AG09309 (cell line): ENCODE results near the gene ZNF185.

ENCODE experiments used
- DNase-seq: peaks from one replicate; pipeline ENCODE4 v3.0.0-alpha.2; 2010; ENCODE audit warnings: low read depth
- H3K4me3 ChIP-seq: 2 replicates; pipeline ENCODE4 v1.5.1; 2011; ENCODE audit warnings: mild to moderate bottlenecking, low read depth, low read length, moderate library complexity; ENCODE audit not compliant: control insufficient read depth
- TF ChIP-seq, protein P1 (sequence below): IDR thresholded peaks from 2 replicates; pipeline ENCODE4 v1.5.1; 2011; ENCODE audit warnings: mild to moderate bottlenecking, low read depth, low read length, inconsistent platforms; ENCODE audit not compliant: insufficient read depth, control insufficient read depth; ENCODE audit errors: missing control alignments

ZNF185 gene

DNA sequence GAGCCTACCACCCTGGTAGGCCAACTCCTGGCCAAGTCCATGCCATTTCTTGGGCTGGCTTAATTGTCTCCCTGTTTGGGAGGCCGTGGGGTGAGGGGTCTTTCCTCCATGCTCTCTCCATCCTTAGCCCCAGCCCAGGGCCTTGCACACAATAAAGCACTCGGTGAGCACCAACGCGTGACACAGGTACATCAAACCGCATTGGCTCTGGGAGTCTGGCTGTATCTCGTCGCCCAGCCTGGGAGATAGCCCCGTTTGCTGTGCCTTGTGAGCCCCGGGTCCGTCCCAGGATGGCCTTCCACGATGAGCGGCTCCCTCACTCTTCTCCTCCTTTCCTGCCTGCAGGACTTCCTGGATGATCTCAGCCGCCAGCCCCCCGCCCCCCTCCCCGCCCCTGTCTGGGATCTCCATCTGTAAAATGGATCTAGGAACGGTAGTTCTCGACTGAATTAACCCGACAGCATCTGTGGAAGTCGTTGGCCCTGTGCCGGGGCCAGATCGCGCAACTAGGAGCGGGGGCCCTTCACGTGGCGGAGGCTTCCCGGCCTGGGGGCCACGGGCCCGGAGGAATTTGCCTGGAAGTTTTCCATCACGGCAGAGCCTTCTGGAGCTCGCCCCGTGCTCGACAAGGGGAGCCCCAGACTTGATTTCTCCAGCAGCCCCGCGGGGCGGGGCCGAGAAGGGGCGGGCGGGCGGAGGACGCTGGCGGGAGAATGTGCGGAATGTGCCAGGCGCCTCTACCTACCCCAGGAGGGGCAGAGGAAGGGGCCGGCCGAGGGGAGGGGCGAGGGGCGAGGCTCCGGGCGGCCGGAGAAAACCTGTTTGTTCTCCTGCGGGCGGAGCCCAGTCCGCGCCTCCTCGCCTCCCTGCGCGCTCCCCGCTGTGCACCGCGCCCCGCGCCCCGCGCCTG lies at the start of gene ZNF185:
Gene ZNF185, plus strand, starts transcription at position 846 of the 910 bp plus-strand sequence. CDS start 16,423 bp downstream, outside the sequence.
- no peak for DNase-seq
- peak within 1 kb of the TSS; percentile 12 for H3K4me3 ChIP-seq
- TF ChIP-seq, protein P1, sequence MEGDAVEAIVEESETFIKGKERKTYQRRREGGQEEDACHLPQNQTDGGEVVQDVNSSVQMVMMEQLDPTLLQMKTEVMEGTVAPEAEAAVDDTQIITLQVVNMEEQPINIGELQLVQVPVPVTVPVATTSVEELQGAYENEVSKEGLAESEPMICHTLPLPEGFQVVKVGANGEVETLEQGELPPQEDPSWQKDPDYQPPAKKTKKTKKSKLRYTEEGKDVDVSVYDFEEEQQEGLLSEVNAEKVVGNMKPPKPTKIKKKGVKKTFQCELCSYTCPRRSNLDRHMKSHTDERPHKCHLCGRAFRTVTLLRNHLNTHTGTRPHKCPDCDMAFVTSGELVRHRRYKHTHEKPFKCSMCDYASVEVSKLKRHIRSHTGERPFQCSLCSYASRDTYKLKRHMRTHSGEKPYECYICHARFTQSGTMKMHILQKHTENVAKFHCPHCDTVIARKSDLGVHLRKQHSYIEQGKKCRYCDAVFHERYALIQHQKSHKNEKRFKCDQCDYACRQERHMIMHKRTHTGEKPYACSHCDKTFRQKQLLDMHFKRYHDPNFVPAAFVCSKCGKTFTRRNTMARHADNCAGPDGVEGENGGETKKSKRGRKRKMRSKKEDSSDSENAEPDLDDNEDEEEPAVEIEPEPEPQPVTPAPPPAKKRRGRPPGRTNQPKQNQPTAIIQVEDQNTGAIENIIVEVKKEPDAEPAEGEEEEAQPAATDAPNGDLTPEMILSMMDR, result no peak

DNA sequence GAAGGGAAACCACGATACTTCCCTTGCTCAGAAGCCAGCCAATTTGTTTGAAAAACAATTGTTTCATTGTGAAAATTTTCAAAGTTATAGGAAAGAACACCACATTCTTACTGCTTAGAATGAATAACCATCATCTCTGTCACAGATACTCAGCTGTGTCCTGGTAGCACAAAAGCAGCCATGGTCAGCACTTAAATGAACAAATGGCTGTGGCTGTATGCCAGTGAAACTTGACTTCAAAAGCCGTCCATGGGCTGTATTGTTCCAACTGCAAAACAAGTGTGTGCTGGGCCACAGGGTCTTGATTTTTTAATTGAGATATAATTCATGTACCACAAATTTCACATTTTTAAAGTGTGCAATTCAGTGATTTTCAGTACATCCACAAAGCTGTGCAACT lies 47.4 kb upstream of the ZNF185 start:
- TF ChIP-seq, protein P1, result no peak
- H3K4me3 ChIP-seq, result no peak overlapping the region
- no peak for DNase-seq

DNA sequence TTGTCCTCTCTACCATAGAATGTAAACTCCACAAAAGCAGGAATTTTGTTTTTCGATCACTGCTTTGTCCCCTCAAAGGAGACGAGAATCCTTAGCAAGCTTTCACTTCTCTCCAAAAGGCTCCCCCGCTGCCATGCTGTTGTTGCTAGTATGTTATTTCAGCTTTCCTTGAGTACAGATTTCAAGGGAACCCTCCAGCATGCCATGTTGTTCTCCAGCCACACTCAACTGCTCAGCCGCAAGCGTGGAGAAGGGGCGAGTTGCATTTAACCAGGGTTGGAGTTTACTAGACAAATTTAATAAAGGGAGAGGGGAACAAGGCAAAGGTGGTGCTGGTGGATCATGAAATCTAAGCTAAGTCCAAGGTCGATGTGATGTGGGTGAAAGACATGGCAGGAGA lies 43.9 kb upstream of the ZNF185 start:
- no peak for DNase-seq
- TF ChIP-seq, protein P1, result no peak
- no peak overlapping the region for H3K4me3 ChIP-seq

DNA sequence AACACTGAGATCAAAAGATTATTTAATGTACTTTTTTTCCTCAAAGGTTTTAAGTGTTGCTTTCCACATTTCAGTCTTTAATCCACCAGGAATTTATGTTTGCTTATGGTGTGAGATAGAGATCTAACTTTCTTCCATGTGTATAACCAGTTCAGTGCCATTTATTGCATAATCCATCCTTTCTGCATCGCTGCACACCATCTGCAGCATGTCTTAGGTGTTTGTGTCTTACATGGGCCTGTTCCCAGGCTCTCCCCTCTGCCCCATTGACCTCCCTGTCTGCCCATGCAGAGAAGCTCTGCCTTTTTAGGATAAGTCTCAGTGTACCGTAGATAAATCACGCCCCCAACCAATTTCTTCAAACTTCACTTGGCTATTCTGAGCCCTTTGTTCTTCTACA lies 36.8 kb upstream of the ZNF185 start:
- H3K4me3 ChIP-seq, result no peak overlapping the region
- DNase-seq, result no peak
- TF ChIP-seq, protein P1, result no peak

DNA sequence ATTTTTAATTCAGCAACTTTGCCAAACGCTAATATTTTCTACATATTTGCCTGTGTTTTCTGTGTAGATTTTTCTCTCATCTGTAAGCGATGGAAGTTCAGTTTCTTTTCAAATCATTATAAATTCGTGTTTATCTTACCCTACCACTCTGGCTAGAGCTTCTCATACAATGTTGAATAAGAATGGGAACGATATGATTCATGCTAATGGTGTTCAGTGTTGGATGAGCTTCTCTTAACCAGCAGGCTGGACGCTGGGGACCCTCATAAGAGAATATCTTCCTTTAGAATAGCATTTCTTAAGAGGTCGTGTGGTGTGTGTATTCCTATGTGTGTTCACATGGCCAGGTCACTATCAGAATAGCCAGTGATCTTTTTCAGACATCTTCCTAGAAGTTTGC lies 36.0 kb upstream of the ZNF185 start:
- DNase-seq, result no peak
- H3K4me3 ChIP-seq, result no peak overlapping the region
- TF ChIP-seq, protein P1, result no peak

DNA sequence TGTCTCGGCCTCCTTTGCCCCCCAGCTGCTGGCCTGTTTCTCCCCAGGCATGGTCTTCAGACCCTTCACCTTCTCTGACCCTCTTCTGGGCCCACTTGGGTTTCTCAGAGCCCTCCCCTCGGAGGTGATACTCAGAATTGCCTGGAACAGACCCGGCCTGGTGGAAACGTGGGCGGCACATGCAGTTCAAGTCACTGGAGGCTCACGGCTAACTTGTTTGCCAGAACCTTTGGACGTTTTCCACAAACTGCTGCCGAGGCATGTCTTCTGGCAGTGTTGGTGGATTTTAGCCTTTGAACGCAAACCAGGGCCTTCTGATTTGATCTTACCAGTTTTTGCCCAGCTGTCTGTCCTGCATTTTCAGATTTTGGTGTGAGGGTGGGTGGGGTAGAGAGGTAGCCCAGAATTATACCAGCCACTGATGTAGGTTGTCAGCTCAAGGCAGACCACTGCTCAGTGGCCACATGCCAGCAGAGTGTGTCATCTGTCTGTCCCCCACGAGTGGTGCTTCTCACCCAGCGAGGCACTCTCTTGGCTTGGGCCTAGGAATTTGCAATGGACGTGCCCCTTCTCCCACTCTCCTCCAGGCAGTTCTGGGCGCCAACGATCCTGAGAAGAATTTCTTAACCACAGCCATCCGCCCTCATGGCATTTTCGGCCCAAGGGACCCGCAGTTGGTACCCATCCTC lies 32.5 kb upstream of the ZNF185 start:
- TF ChIP-seq, protein P1, result no peak
- H3K4me3 ChIP-seq, result no peak overlapping the region
- no peak for DNase-seq
